NCI-H526 (cell line): ENCODE results near the gene TGM2.

Experiments
- DNase-seq, 2 experiments: peaks; one replicate each; lab custom pipeline; 2025; lab: John Stamatoyannopoulos, UW

The TGM2 gene

GRCh38 chr20:38159957-38160756 is 4.9 kb downstream of the TGM2 start:
- no peak for DNase-seq

GRCh38 chr20:38159566-38159956 is 5.5 kb downstream of the TGM2 start:
- DNase-seq: no peak

GRCh38 chr20:38158701-38159351 is 6.2 kb downstream of the TGM2 start:
- DNase-seq: no peak

GRCh38 chr20:38157635-38158495 is 7.2 kb downstream of the TGM2 start:
- DNase-seq: no peak

- DNase-seq: no peak
Observed at GRCh38 chr20:38156888-38157634, 8.0 kb downstream of the TGM2 start.

- DNase-seq: no peak
Observed at GRCh38 chr20:38156280-38156679, 8.8 kb downstream of the TGM2 start.

- DNase-seq: no peak
Observed at GRCh38 chr20:38155811-38156210, 9.3 kb downstream of the TGM2 start.

- DNase-seq: no peak
Observed at GRCh38 chr20:38153401-38153800, 11.7 kb downstream of the TGM2 start.

- DNase-seq: no peak
Observed at GRCh38 chr20:38152621-38153221, 12.3 kb downstream of the TGM2 start.

GRCh38 chr20:38152175-38152620 is 12.9 kb downstream of the TGM2 start:
- DNase-seq: no peak

GRCh38 chr20:38151455-38151854 is 13.6 kb downstream of the TGM2 start:
- no peak for DNase-seq

- no peak for DNase-seq
Observed at GRCh38 chr20:38150335-38151170, 14.5 kb downstream of the TGM2 start.

GRCh38 chr20:38148328-38149102 is 16.6 kb downstream of the TGM2 start:
- no peak for DNase-seq

GRCh38 chr20:38147751-38148150 is 17.3 kb downstream of the TGM2 start:
- DNase-seq: no peak

GRCh38 chr20:38147163-38147562 is 17.9 kb downstream of the TGM2 start:
- DNase-seq: no peak

- DNase-seq: no peak
Observed at GRCh38 chr20:38146628-38147027, 18.4 kb downstream of the TGM2 start.

- DNase-seq: no peak
Observed at GRCh38 chr20:38146156-38146555, 18.9 kb downstream of the TGM2 start.

GRCh38 chr20:38145729-38146075 is 19.4 kb downstream of the TGM2 start:
- no peak for DNase-seq

- no peak for DNase-seq
Observed at GRCh38 chr20:38144974-38145728, 19.9 kb downstream of the TGM2 start.
